SK-N-SH (cell line): ENCODE measurements around the gene UHMK1. TPM values are rescaled to one million over a fixed set of nuclear protein-coding genes. Genes with fewer than 3 reads are reported as not detected.

Experiments used
- CTCF ChIA-PET: fragments of 300-600, 350-600 bp; formaldehyde crosslinking; extraction: SDS; loops from one replicate; lab custom pipeline; 2021; lab: Yijun Ruan, JAX
- POLR2A ChIA-PET: fragments of 350-600 bp; sonication (Branson Sonifier 250); formaldehyde crosslinking; extraction: SDS; loops from one replicate; lab custom pipeline; 2020; ENCODE audit warnings: antibody characterized with exemption, inconsistent platforms; lab: Yijun Ruan, JAX
- DNase-seq: peaks from one replicate; pipeline ENCODE4 v3.0.0; 2012
- H2AFZ ChIP-seq: fragments of 200-600 bp; sonication (generic); 2 replicates; pipeline ENCODE4 v1.8.1; 2016; ENCODE audit warnings: antibody characterized with exemption, mild to moderate bottlenecking, low read depth
- H3F3A ChIP-seq: fragments of 200-600 bp; sonication (generic); replicated peaks from 2 replicates; pipeline ENCODE3; 2016; ENCODE audit warnings: antibody characterized with exemption, mild to moderate bottlenecking; ENCODE audit not compliant: insufficient read depth
- H3K27ac ChIP-seq, 2 experiments: fragments of 200-500 bp in 1 of 2; fragments of 200-600 bp in 1 of 2; sonication (Bioruptor generic) in 1 of 2; sonication (generic), shearing (Covaris generic) in 1 of 2; 2 replicates each; pipeline versions ENCODE4 v1.5.1 to v1.6.1; 2014 to 2016; ENCODE audit warnings: low read depth in 2 of 2, inconsistent platforms in 1 of 2, low read length in 1 of 2, mild to moderate bottlenecking in 1 of 2, mixed read lengths in 1 of 2
- H3K27me3 ChIP-seq: fragments of 200-600 bp; sonication (generic), shearing (Covaris generic); 2 replicates; pipeline ENCODE4 v1.6.1; 2016; ENCODE audit warnings: mixed run types; ENCODE audit not compliant: insufficient read depth
- H3K36me3 ChIP-seq, 2 experiments: fragments of 200-500 bp in 1 of 2; fragments of 200-600 bp in 1 of 2; sonication (Bioruptor generic) in 1 of 2; sonication (generic) in 1 of 2; replicated peaks in 1 of 2; 2 replicates each; pipeline versions ENCODE3 to v1.5.1; 2014 to 2016; ENCODE audit warnings: low read length in 1 of 2, mild to moderate bottlenecking in 1 of 2; ENCODE audit not compliant: insufficient read depth in 2 of 2, control insufficient read depth in 1 of 2
- H3K4me1 ChIP-seq, 2 experiments: fragments of 200-500 bp in 1 of 2; fragments of 200-600 bp in 1 of 2; sonication (Bioruptor generic) in 1 of 2; sonication (generic), shearing (Covaris generic) in 1 of 2; 2 replicates each; pipeline versions ENCODE4 v1.5.1 to v1.6.1; 2014 to 2016; ENCODE audit warnings: low read depth in 1 of 2, low read length in 1 of 2, mixed run types in 1 of 2; ENCODE audit not compliant: insufficient read depth in 2 of 2, control insufficient read depth in 1 of 2
- H3K4me2 ChIP-seq: fragments of 200-600 bp; sonication (generic), shearing (Covaris generic); 2 replicates; pipeline ENCODE4 v1.6.1; 2017; ENCODE audit warnings: mixed run types
- H3K4me3 ChIP-seq, 2 experiments: fragments of 200-500 bp in 1 of 2; fragments of 200-600 bp in 1 of 2; sonication (Bioruptor generic) in 1 of 2; sonication (generic), shearing (Covaris generic) in 1 of 2; 2 replicates each; pipeline versions ENCODE4 v1.5.1 to v1.8.1; 2014 to 2016; ENCODE audit warnings: low read depth in 2 of 2, inconsistent platforms in 1 of 2, low read length in 1 of 2, mild to moderate bottlenecking in 1 of 2, mixed read lengths in 1 of 2, moderate library complexity in 1 of 2
- H3K79me2 ChIP-seq: fragments of 200-600 bp; sonication (generic); 2 replicates; pipeline ENCODE4 v1.8.1; 2017; ENCODE audit warnings: mild to moderate bottlenecking; ENCODE audit not compliant: insufficient read depth
- H3K9ac ChIP-seq: fragments of 200-600 bp; sonication (generic); 2 replicates; pipeline ENCODE4 v1.6.1; 2017; ENCODE audit warnings: mixed run types
- H3K9me2 ChIP-seq: fragments of 200-600 bp; sonication (generic); 2 replicates; pipeline ENCODE4 v1.6.1; 2017; ENCODE audit warnings: mixed run types
- H3K9me3 ChIP-seq: fragments of 200-600 bp; sonication (generic); 2 replicates; pipeline ENCODE4 v1.6.1; 2017; ENCODE audit warnings: mixed run types, mild to moderate bottlenecking, moderate library complexity
- H4K20me1 ChIP-seq: fragments of 200-600 bp; sonication (generic); 2 replicates; pipeline ENCODE4 v1.6.1; 2017; ENCODE audit warnings: mild to moderate bottlenecking, mixed run types; ENCODE audit not compliant: insufficient read depth
- CHD2 ChIP-seq: fragments of 150-350 bp; IDR thresholded peaks from 2 replicates; pipeline ENCODE4 v1.6.1; 2018; ENCODE audit warnings: low read length; ENCODE audit not compliant: partially characterized antibody
- ELF1 ChIP-seq: IDR thresholded peaks from 2 replicates; pipeline ENCODE4 v1.4.0; 2012
- FOSL2 ChIP-seq: IDR thresholded peaks from 2 replicates; pipeline ENCODE4 v1.4.0; 2012; ENCODE audit warnings: low read depth, mild to moderate bottlenecking, moderate library complexity, borderline replicate concordance
- FOXM1 ChIP-seq: IDR thresholded peaks from 2 replicates; pipeline ENCODE4 v1.4.0; 2012; ENCODE audit warnings: low read depth, mild to moderate bottlenecking
- GABPA ChIP-seq: IDR thresholded peaks from 2 replicates; pipeline ENCODE4 v1.4.0; 2012; ENCODE audit warnings: low read depth, mild to moderate bottlenecking
- GATA2 ChIP-seq: sonication (generic); formaldehyde crosslinking; IDR thresholded peaks from 2 replicates; pipeline ENCODE4 v1.5.0; 2020; ENCODE audit warnings: mild to moderate bottlenecking, missing genetic modification reagents
- JUND ChIP-seq: IDR thresholded peaks from 2 replicates; pipeline ENCODE4 v1.4.0; 2012
- MAX ChIP-seq: IDR thresholded peaks from 2 replicates; pipeline ENCODE4 v1.4.0; 2012; ENCODE audit warnings: low read depth
- MXI1 ChIP-seq: IDR thresholded peaks from 2 replicates; pipeline ENCODE4 v1.6.1; 2012; ENCODE audit warnings: mild to moderate bottlenecking, low read depth, low read length, improper control_type of control experiment
- NFIC ChIP-seq: IDR thresholded peaks from 2 replicates; pipeline ENCODE4 v1.4.0; 2012; ENCODE audit warnings: borderline replicate concordance
- NRF1 ChIP-seq: IDR thresholded peaks from 2 replicates; pipeline ENCODE4 v1.6.1; 2012; ENCODE audit warnings: low read depth, mild to moderate bottlenecking, low read length
- PBX3 ChIP-seq: IDR thresholded peaks from 2 replicates; pipeline ENCODE4; 2012
- POLR2AphosphoS5 ChIP-seq: IDR thresholded peaks from 2 replicates; pipeline ENCODE4 v1.6.1; 2012; ENCODE audit warnings: low read depth, low read length
- RAD21 ChIP-seq: IDR thresholded peaks from 2 replicates; pipeline ENCODE4 v1.6.1; 2012; ENCODE audit warnings: mild to moderate bottlenecking, low read length
- RFX5 ChIP-seq: IDR thresholded peaks from 2 replicates; pipeline ENCODE4 v1.6.1; 2012; ENCODE audit warnings: mild to moderate bottlenecking, improper control_type of control experiment, low read length
- SIN3A ChIP-seq: IDR thresholded peaks from 2 replicates; pipeline ENCODE4 v1.6.1; 2012; ENCODE audit warnings: low read depth, mild to moderate bottlenecking, low read length, moderate library complexity, borderline replicate concordance
- TAF1 ChIP-seq: IDR thresholded peaks from 2 replicates; pipeline ENCODE4 v1.6.1; 2012; ENCODE audit warnings: low read depth, mild to moderate bottlenecking, low read length, moderate library complexity, borderline replicate concordance
- TCF12 ChIP-seq: IDR thresholded peaks from 2 replicates; pipeline ENCODE4 v1.4.0; 2012
- USF2 ChIP-seq: fragments of 150-350 bp; IDR thresholded peaks from 2 replicates; pipeline ENCODE4 v1.6.1; 2017; ENCODE audit warnings: antibody characterized with exemption, low read length, low read depth, borderline replicate concordance
- YY1 ChIP-seq: IDR thresholded peaks from 2 replicates; pipeline ENCODE4 v1.4.0; 2012; ENCODE audit warnings: low read depth, mild to moderate bottlenecking
- ZBTB33 ChIP-seq: IDR thresholded peaks from 2 replicates; pipeline ENCODE4 v1.4.0; 2012; ENCODE audit warnings: low read depth, borderline replicate concordance
- WGBS: methylation state at CpG from one replicate; pipeline ENCODE4 v1.1.6; 2017; ENCODE audit warnings: low lambda C conversion rate; 5-methylcytosine and 5-hydroxymethylcytosine counted together
- polyA plus RNA-seq, 3 experiments: library from polyadenylated mRNA; depleted of rRNA; stranded (reverse); fragments of >200 nt; gene quantifications; 2 replicates each; pipeline ENCODE4 v1.2.3, GENCODE V29; 2012
- TF ChIP-seq, protein P1 (sequence below): fragments of 150-350 bp; IDR thresholded peaks from 2 replicates; pipeline ENCODE4 v1.6.1; 2016; ENCODE audit warnings: mild to moderate bottlenecking, low read depth, low read length

The UHMK1 gene
- polyA plus RNA-seq, 1 of the 3 experiments (the other 2 are of a cell fraction): 7.4 TPM

DNA sequence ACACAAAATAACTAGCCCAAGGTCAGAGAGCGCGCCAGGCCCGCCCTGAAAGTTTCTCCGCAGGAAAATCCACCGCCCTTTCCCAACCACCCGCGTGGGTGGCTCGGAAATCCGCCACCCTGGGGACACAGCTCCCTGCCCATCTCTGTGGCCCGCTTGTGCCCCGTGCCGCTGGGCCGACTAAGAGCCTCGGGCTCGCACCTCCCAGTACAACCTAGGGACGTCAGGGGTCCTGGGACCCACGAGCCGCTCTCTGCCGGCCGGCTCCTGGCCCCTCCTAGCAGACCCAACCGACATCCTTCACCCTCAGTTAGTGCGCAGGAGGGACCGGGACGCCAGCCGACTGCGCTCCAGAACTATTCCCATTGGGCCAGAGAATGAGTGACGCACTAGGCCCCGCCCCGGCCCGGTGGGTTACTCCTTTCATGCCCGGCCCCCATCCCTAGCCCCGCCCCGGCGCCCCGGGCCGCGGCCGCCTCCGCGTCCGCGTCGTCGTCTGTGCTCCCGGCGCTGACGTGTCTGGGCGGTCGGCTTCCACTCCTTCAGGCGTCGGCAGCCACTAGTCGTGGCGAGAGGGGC lies 63.5 kb downstream of the UHMK1 start (continued):
- TF ChIP-seq PBX3 (peak; percentile 90), TAF1 (peak; percentile 75), NFIC (no peak; the same call in 1 of the 2 replicates), TCF12 (no peak), RAD21 (no peak)

DNA sequence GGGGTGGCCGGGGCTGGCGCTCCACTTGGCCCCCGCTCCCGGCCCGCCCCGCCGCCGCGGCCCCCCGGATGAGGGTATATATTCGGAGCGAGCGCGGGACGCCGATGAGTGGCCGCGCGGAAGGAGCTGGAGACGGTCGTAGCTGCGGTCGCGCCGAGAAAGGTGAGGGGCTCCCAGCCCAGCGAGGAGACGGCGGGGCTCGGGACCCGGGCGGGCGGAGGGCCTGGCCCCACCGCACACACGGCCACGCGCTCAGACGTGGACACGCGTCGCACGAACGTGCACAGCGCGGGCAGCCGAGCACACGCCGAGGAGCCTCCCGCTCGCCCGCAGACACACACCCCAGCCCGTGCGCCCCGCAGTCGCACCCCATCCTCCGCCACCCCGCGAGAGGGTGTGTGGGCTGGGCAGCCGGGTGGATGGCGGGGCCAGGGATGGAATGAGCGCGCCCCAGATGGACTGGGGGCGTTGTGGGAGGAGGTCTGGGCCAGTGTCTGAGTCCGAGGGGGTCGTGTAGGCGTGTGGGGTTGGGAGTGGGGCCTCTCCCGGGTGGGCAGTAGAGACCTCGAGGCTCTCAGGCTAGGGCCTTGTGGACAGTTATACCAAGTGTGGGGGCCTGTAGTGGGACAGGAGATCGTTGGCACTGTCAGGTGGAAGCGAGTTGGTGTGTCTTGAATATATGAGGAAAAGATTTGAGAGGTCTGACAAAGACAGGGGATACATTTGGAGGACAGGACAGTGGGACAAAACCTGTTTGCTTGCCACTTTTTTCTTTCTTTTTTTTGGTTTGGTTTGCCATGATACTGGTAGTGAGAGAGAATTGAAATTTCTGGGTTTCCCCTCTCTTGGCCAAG lies 64.2 kb downstream of the UHMK1 start, which contains the start of gene UAP1:
UAP1 (plus strand) TSS at position 107 of the 854 bp plus-strand sequence. CDS start 4,347 bp downstream, outside the sequence.
- H3K27ac ChIP-seq: peak within 1 kb of the TSS; percentile 76 to 90
- peak within 1 kb of the TSS; percentile 96 for H3K4me2 ChIP-seq
- H3K9me3 ChIP-seq: no peaks in the 10 kb centered on the region
- H3K4me1 ChIP-seq: peaks cover 6 to 9% of the 10 kb centered on the region in 2 experiments; a peak in 3 of 4 replicates
- CTCF ChIA-PET: no interaction called here
- peaks cover 54% of the 10 kb centered on the region for H3K79me2 ChIP-seq
- POLR2A ChIA-PET: no interaction called here
- H3K27me3 ChIP-seq: no peaks in the 10 kb centered on the region
- peaks cover 4 to 13% of the 10 kb centered on the region in 2 experiments for H3K36me3 ChIP-seq
- WGBS: 2% methylated on average over 26 of the region's 69 CpGs
- H3K9ac ChIP-seq: peak within 1 kb of the TSS; percentile 96
- peak within 1 kb of the TSS; percentile 91 for H2AFZ ChIP-seq
- H3F3A ChIP-seq: no peaks in the 10 kb centered on the region
- TF ChIP-seq RFX5 (no peak), CHD2 (no peak), NFIC (peak; percentile 15; the same call in 1 of the 2 replicates), GATA2 (CRISPR knock-in tag) (no peak), GABPA (no peak), TAF1 (peak; percentile 88), SIN3A (peak; percentile 90; the same call in 1 of the 2 replicates), POLR2AphosphoS5 (peak; percentile 52; the same call in 1 of the 2 replicates), JUND (no peak), FOSL2 (0 out of 2 replicates have a peak, but pooled peaks have one; percentile 17), FOXM1 (no peak), YY1 (no peak), USF2 (no peak), ZBTB33 (no peak), ELF1 (no peak), MXI1 (peak; percentile 52; the same call in 1 of the 2 replicates), MAX (peak; percentile 41; the same call in 1 of the 2 replicates), NRF1 (no peak), RAD21 (no peak)
- TF ChIP-seq, protein P1, sequence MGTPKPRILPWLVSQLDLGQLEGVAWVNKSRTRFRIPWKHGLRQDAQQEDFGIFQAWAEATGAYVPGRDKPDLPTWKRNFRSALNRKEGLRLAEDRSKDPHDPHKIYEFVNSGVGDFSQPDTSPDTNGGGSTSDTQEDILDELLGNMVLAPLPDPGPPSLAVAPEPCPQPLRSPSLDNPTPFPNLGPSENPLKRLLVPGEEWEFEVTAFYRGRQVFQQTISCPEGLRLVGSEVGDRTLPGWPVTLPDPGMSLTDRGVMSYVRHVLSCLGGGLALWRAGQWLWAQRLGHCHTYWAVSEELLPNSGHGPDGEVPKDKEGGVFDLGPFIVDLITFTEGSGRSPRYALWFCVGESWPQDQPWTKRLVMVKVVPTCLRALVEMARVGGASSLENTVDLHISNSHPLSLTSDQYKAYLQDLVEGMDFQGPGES: no peak
- H3K9me2 ChIP-seq: no peaks in the 10 kb centered on the region
- H3K4me3 ChIP-seq: peak within 1 kb of the TSS; percentile 79 to 94
- H4K20me1 ChIP-seq: peaks cover 20% of the 10 kb centered on the region
- no peak for DNase-seq
